Spinal cord (tissue), 10 donors: ENCODE measurements around the gene CCL21. TPM values are rescaled to one million over a fixed set of nuclear protein-coding genes. Genes with fewer than 3 reads are reported as not detected.

Source experiments
- DNase-seq, 6 donors: peaks; one replicate each; pipeline versions ENCODE4 v3.0.0 to v3.0.0-alpha.2; 2013 to 2015; ENCODE audit warnings: low spot score in 6 of 6, low read depth in 4 of 6
- H3K27ac ChIP-seq: one replicate; pipeline ENCODE4 v1.5.1; 2013; ENCODE audit warnings: low read depth, low read length, control low read depth
- H3K27me3 ChIP-seq: one replicate; pipeline ENCODE4 v1.6.1; 2013; ENCODE audit warnings: low read length; ENCODE audit not compliant: control insufficient read depth, insufficient read depth
- H3K36me3 ChIP-seq: one replicate; pipeline ENCODE4 v1.6.1; 2013; ENCODE audit warnings: low read length; ENCODE audit not compliant: control insufficient read depth, insufficient read depth
- H3K4me1 ChIP-seq: one replicate; pipeline ENCODE4 v1.6.1; 2013; ENCODE audit warnings: low read length; ENCODE audit not compliant: control insufficient read depth, insufficient read depth
- H3K4me3 ChIP-seq: one replicate; pipeline ENCODE4 v1.5.1; 2013; ENCODE audit warnings: low read depth, low read length, control low read depth
- H3K9me3 ChIP-seq: one replicate; pipeline ENCODE4 v1.6.1; 2013; ENCODE audit warnings: low read length; ENCODE audit not compliant: control insufficient read depth, insufficient read depth
- WGBS: methylation state at CpG from one replicate; pipeline ENCODE4 v1.1.5; 2013; ENCODE audit warnings: missing lambda C conversion rate; ENCODE audit not compliant: insufficient coverage; 5-methylcytosine and 5-hydroxymethylcytosine counted together
- polyA plus RNA-seq, 2 donors: library from polyadenylated mRNA; unstranded; fragments of 120-200 nt; gene quantifications; one replicate each; pipeline ENCODE4 v1.2.1, GENCODE V29; 2013; ENCODE audit not compliant: insufficient read length in 2 of 2
- total RNA-seq, 2 donors: library from RNA; depleted of rRNA in 1 of 2; stranded (reverse); fragments of 120-200 nt in 1 of 2; fragments of >200 nt in 1 of 2; gene quantifications; one replicate each; pipeline versions ENCODE4 v1.2.3 to v1.2.4, GENCODE V29; 2013 to 2014
- donor health status: healthy.

The CCL21 gene
- total and polyA plus RNA-seq, 4 donors, result 0.18 to 0.44 TPM; not detected in 2

GRCh38 chr9:34684145-34684544 is 25.8 kb downstream of the CCL21 start:
- Histone ChIP-seq H3K36me3 (no peaks in the 10 kb centered on the region), H3K27me3 (no peaks in the 10 kb centered on the region), H3K4me1 (no peaks in the 10 kb centered on the region), H3K27ac (no peak overlapping the region), H3K9me3 (no peaks in the 10 kb centered on the region), H3K4me3 (no peak overlapping the region)
- DNase-seq, result no peak
- 81% methylated on average over 2 of the region's 4 CpGs for WGBS

- Histone ChIP-seq H3K27ac (no peak overlapping the region), H3K36me3 (no peaks in the 10 kb centered on the region), H3K9me3 (no peaks in the 10 kb centered on the region), H3K4me3 (no peak overlapping the region), H3K27me3 (no peaks in the 10 kb centered on the region), H3K4me1 (no peaks in the 10 kb centered on the region)
- 100% methylated on average over 2 of the region's 2 CpGs for WGBS
- no peak for DNase-seq
Measured at GRCh38 chr9:34675869-34676268, 34.1 kb downstream of the CCL21 start.

GRCh38 chr9:34675048-34675714 is 34.8 kb downstream of the CCL21 start:
- Histone ChIP-seq H3K27me3 (no peaks in the 10 kb centered on the region), H3K36me3 (no peaks in the 10 kb centered on the region), H3K4me3 (no peak overlapping the region), H3K27ac (no peak overlapping the region), H3K4me1 (no peaks in the 10 kb centered on the region), H3K9me3 (no peaks in the 10 kb centered on the region)
- peak in 2 of 6 donors; percentile 49 to 77 for DNase-seq
- WGBS, result 14% methylated on average over 8 of the region's 10 CpGs

- H3K9me3 ChIP-seq, result no peaks in the 10 kb centered on the region
- H3K27me3 ChIP-seq, result no peaks in the 10 kb centered on the region
- no peak overlapping the region for H3K27ac ChIP-seq
- no peak overlapping the region for H3K4me3 ChIP-seq
- no peak for DNase-seq
- 60% methylated on average over 1 of the region's 3 CpGs for WGBS
- no peaks in the 10 kb centered on the region for H3K4me1 ChIP-seq
- no peaks in the 10 kb centered on the region for H3K36me3 ChIP-seq
Measured at GRCh38 chr9:34674440-34674839, 35.5 kb downstream of the CCL21 start.

GRCh38 chr9:34671307-34671706 is 38.6 kb downstream of the CCL21 start:
- H3K27me3 ChIP-seq, result no peaks in the 10 kb centered on the region
- H3K4me1 ChIP-seq, result peaks cover 3% of the 10 kb centered on the region
- H3K27ac ChIP-seq, result no peak overlapping the region
- no peaks in the 10 kb centered on the region for H3K9me3 ChIP-seq
- WGBS, result no CpG with 5 or more reads among the region's 1 CpG
- H3K36me3 ChIP-seq, result no peaks in the 10 kb centered on the region
- no peak overlapping the region for H3K4me3 ChIP-seq
- no peak for DNase-seq

GRCh38 chr9:34669809-34670562 is 40.0 kb downstream of the CCL21 start:
- H3K4me3 ChIP-seq, result no peak overlapping the region
- WGBS, result 93% methylated on average over 3 of the region's 5 CpGs

GRCh38 chr9:34665381-34666250 is 44.3 kb downstream of the CCL21 start:
- under 1% methylated on average over 37 of the region's 55 CpGs for WGBS
- DNase-seq, result peak; percentile 86 to 99 (median 94)
- H3K9me3 ChIP-seq, result no peaks in the 10 kb centered on the region
- peak overlapping the region; percentile 98 for H3K4me3 ChIP-seq
- peaks cover under 1% of the 10 kb centered on the region for H3K36me3 ChIP-seq
- H3K27me3 ChIP-seq, result no peaks in the 10 kb centered on the region
- H3K27ac ChIP-seq, result peak overlapping the region; percentile 98
- peaks cover 23% of the 10 kb centered on the region for H3K4me1 ChIP-seq

More at GRCh38 chr9:34669809-34670562, 40.0 kb downstream of the CCL21 start:
- Histone ChIP-seq H3K36me3 (no peaks in the 10 kb centered on the region), H3K27ac (no peak overlapping the region), H3K27me3 (no peaks in the 10 kb centered on the region), H3K9me3 (no peaks in the 10 kb centered on the region), H3K4me1 (peaks cover 13% of the 10 kb centered on the region)
- no peak for DNase-seq

- no peaks in the 10 kb centered on the region for H3K27me3 ChIP-seq
- H3K27ac ChIP-seq, result peak overlapping the region; percentile 91
- DNase-seq, result no peak
Measured at GRCh38 chr9:34665067-34665380, 44.9 kb downstream of the CCL21 start.

GRCh38 chr9:34664281-34665066 is 45.5 kb downstream of the CCL21 start:
- H3K4me3 ChIP-seq, result peak overlapping the region; percentile 98
- H3K36me3 ChIP-seq, result peaks cover 12% of the 10 kb centered on the region
- H3K27me3 ChIP-seq, result no peaks in the 10 kb centered on the region
- DNase-seq, result peak in 3 of 6 donors; percentile 42 to 84 (median 73)
- peak overlapping the region; percentile 91 for H3K27ac ChIP-seq
- no peaks in the 10 kb centered on the region for H3K9me3 ChIP-seq
- 3% methylated on average over 14 of the region's 18 CpGs for WGBS
- peaks cover 23% of the 10 kb centered on the region for H3K4me1 ChIP-seq

More at GRCh38 chr9:34665067-34665380, 44.9 kb downstream of the CCL21 start:
- H3K36me3 ChIP-seq, result peaks cover 6% of the 10 kb centered on the region
- H3K9me3 ChIP-seq, result no peaks in the 10 kb centered on the region
- peak overlapping the region; percentile 98 for H3K4me3 ChIP-seq
- peaks cover 23% of the 10 kb centered on the region for H3K4me1 ChIP-seq
- under 1% methylated on average over 26 of the region's 26 CpGs for WGBS
